NAMALWA (cell line): Measurements from ENCODE around the gene RPL27.

Experiments used
- DNase-seq: peaks from one replicate; pipeline ENCODE4 v3.0.0-alpha.2; 2015; ENCODE audit warnings: low spot score

RPL27 gene

DNA sequence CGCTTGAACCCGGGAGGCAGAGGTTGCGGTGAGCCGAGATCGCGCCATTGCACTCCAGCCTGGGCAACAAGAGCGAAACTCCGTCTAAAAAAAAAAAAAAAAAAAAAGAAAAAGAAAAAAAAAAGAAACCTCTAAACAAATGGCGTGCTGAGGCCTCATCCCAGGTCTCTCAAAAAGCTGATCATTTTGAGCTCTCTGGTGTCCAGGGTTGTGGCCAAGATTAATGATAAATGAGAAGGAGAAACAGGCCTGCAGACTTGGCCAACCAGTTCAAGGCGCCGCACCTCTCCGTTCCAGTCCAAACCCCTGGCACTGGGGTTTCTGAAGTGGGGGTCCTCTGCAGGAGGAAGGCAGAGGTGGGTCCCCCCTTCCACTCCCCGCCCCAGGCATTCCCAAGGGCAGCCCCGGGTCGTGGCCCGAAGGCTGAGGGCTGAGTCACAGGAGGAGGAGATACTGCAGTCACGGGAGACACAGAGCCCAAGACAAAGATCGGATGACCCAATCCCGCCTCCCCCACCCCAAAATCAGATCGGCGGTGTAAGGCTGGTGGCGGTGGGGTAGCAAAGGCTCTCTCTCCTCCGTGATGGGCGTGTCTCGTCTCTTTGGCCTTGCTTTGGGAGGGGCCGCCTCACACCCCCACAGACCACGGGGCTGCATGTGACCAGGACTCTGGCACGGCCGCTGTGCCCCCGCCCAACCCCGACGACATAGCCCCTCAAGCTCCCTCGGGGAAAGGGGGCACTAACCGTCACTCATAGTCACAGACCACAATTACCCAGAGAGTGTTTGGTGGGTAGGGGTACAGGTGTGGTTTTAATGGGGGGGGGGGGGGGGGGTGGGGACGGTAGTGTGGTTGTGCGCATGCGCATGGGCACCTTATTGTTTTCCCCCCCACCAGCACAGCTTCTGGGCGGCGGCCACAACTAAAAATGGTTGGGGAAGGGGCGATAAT is 22.8 kb downstream of the RPL27 start:
- DNase-seq: peak; percentile 52

DNA sequence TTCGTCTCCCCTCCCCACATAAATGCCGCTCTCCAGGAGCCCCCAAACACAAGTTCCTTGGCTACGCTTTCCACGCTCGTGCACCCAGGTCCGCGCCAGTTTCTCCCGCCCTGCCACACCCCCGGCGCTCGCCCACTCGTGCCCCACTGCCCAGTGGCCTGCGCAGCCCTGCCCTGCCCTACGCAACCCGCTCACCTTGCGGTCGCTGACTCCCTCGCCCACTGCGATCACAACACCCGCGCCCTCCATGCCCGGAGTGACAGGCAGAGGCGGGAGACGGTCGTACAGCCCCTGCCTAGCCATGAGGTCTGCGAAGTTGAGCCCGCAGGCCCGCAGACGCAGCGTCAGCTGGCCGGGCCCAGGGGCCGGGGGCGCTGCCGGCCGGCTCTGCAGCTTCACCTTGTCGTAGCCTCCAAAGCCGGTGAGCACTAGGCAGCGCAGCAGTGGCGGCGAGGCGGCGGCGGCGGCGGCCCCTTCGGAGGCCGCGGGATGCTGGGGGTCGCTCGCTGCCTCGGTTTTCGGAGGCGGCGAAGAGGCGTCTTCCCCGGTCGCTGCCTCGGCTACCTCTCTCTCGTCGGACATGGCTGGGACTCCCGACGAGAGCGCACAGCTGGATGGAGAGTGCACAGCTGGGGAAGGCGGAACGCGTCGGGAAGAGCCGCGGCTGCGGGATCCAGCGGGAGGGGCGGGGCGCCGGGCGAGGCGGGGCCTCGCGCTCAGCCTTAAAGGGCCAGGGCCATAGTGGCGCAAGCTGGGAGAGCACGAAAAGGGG is 23.7 kb downstream of the RPL27 start, which contains the start of gene VAT1:
Gene VAT1, minus strand, starts transcription at position 645 of the 772 bp plus-strand sequence. Its CDS starts 63 bp downstream, at position 582.
- peak; percentile 70 for DNase-seq

DNA sequence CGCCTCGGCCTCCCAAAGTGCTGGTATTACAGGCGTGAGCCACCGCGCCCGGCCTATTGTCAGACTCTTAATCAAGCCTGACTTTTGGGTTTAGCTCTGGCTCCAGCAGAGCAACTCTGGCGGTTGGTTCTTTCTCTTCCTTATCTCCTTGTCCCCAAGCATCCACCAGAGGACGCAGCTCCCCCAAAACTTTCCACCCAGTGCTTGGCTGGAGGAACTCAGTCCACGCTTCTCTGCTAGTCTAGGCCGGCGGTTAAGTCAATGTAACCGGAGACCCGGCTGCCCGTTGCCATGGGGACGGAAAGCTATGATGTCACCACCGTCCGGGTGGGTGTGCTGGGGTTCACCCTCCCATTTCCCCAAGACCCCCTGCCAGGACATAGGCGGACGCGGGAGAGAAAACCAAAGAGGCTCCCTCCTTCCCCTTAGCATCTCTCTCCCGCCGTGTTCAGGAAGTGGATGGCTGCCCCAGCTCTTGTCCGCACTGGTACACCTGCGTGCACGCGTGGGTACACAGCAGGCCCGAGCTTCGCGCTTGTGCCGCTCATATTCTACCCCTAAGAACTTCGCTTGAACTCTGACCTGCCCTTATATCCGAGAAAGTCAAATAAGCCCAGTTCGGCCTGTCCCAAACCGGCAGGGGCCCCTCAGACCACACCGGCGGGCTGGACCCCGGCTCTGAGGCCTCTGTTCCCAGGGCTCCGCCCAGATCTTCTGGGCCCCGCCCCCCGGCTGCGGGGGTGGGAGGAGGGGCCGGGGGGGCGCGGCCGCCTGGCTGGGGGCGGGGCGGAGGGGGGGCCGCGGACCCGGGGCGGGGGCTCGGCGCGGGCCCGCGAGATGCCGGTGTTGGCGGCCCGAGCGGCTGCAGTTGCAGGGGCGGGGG is 26.4 kb downstream of the RPL27 start, which contains the start of gene RND2:
Gene RND2, plus strand, starts transcription at position 825 of the 883 bp plus-strand sequence. CDS start 117 bp downstream, outside the sequence.
- peak; percentile 96 for DNase-seq

GRCh38 chr17:43025290-43025657 is 27.1 kb downstream of the RPL27 start:
- no peak for DNase-seq

GRCh38 chr17:43025766-43026537 is 27.7 kb downstream of the RPL27 start:
- DNase-seq: no peak

GRCh38 chr17:43026595-43026994 is 28.4 kb downstream of the RPL27 start:
- DNase-seq: no peak

DNA sequence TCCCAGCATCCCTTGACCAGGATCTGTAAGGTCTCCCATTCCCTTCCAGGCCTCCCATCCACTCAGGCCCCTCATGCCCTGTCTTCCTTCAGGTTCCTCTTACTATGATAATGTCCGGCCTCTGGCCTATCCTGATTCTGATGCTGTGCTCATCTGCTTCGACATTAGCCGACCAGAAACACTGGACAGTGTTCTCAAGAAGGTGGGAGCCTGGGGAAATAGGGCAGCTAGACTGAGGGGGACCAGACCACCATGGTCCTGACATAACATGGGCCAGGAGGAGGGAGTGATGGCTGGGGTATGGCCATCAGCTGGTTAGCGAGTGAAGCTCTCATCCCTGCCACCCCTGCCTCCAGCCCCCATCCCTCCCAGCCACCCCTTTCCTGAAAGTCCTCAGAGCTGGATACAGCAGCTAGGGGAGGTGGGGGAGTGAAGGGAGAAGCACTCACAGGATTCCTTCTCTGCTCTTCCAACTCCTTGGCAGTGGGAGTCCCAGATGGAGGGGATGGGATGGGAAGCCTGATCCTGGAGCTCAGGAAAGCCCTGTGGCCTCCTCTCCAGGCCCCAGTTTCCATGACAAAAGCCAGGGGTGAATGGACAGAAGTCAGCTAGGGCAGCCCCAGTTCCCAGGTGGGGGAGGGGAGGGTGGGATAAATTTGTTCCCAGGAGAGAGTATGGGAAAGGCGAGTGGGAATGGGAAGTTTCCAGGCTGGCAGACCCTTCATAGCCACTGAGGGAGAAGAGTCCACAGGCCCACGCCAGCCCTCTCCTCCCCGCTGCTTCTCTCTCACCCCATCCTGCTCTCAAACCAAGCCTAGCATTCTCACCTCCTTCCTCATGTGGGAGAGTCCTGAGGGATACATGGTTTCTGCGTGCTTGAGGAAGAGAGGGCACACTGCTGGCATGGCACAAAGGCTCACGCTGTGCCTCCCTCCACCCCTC is 29.1 kb downstream of the RPL27 start:
- no peak for DNase-seq

GRCh38 chr17:43028221-43028861 is 30.1 kb downstream of the RPL27 start:
- no peak for DNase-seq

GRCh38 chr17:43030137-43030767 is 32.0 kb downstream of the RPL27 start:
- no peak for DNase-seq

- DNase-seq: no peak
Observed at GRCh38 chr17:43031666-43032065, 33.4 kb downstream of the RPL27 start.

- no peak for DNase-seq
Observed at GRCh38 chr17:43033948-43034881, 36.0 kb downstream of the RPL27 start.

DNA sequence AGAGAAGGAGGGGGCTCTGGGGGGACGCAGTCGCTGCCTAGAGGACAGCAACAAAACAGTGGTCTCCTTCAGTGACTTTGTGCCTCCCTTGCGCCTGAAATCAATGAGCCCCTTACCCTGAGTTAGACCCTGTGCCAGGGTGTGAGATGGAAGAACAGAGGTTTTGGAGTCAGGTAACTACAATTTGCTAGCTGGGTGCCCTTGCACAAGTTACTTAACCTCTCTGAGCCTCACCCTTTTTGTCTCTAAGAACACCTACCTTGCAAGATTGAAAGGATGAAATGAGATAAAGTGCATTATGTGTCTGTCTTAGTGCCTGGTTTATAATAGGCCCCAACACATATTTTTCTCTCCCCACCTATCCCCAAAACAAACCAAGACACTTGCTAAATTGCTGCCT is 36.7 kb downstream of the RPL27 start:
- DNase-seq: no peak

GRCh38 chr17:43039646-43040045 is 41.4 kb downstream of the RPL27 start:
- DNase-seq: no peak

DNA sequence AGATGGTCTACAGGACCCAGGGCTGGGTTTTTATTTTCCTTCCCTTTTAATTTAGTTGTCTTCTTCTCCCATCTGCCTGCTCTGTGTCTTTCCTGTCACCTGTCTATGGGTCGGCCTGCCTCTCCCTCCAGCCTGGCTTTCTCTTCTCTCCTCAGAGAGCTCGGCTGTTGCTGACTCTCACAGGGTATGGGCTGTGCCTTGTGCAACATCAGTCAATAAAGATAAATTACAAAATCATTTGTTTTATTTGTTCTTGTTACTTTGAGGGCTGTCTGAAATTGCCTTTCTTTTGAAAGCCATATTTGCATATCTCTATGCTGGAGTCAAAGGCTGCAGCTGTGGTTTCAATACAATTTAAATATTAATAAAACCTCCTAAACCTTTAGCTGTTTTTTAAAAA is 42.4 kb downstream of the RPL27 start:
- no peak for DNase-seq

DNA sequence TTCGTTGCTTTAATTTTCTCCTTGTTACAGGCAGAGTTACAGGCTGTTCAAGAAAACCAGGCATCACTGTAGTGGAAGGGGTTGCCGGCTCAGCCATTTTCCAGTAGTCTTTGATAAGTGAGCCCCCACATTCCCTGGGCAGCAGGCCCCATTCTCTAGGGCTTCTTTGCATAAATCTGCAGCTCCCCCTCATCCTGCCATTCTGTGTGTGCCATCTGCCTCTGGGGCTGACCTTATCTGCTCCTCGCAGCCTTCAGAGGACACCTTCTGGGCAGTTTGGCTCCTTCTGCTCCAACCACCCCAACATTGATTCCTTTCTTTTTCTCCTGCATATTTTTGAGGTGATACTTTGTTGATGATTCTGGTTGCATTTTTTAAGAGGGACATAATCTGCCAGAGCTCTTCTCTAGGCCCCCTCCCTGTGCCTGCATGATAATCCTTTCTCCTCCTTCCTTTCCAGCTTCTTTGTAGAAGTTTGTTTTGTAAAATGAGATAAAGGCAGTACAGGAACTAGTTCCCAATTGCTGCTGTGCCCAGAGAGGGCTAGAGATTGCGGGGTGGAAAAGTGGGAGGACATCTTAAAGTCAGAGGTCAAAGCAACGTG is 43.9 kb downstream of the RPL27 start:
- no peak for DNase-seq

- no peak for DNase-seq
Observed at GRCh38 chr17:43043307-43043706, 45.1 kb downstream of the RPL27 start.

GRCh38 chr17:43044024-43044423 is 45.8 kb downstream of the RPL27 start:
- no peak for DNase-seq
